GM21723 (cell line): ENCODE measurements around the gene SDR9C7.
"Not testable (repeated sequence)": the region's sequence is repeated elsewhere in the genome, so short reads cannot be mapped to it uniquely, and the experiment has no call there.

Source experiments
- ATAC-seq: cut with Tn5 transposase; IDR thresholded peaks from one replicate; pipeline ENCODE4 v1.9.1; 2021; ENCODE audit warnings: mild to moderate bottlenecking, moderate library complexity; ENCODE audit not compliant: unreplicated experiment

SDR9C7 gene

GRCh38 chr12:56933826-56934625, at the start of gene SDR9C7:
SDR9C7 (minus strand) TSS chr12:56934408; CDS start chr12:56934261, 147 bp downstream.
- ATAC-seq: no peak

- no peak for ATAC-seq
Measured at GRCh38 chr12:56983386-56983785, 49.2 kb upstream of the SDR9C7 start.

- not testable (repeated sequence) for ATAC-seq
Measured at GRCh38 chr12:56982578-56983236, 48.5 kb upstream of the SDR9C7 start.

GRCh38 chr12:56980941-56981530, 46.8 kb upstream of the SDR9C7 start:
- ATAC-seq: no peak

- ATAC-seq: no peak
Measured at GRCh38 chr12:56980268-56980667, 46.1 kb upstream of the SDR9C7 start.

GRCh38 chr12:56979628-56980027, 45.4 kb upstream of the SDR9C7 start:
- ATAC-seq: no peak

- ATAC-seq: no peak
Measured at GRCh38 chr12:56978397-56979138, 44.4 kb upstream of the SDR9C7 start.

GRCh38 chr12:56977361-56977760, 43.2 kb upstream of the SDR9C7 start:
- not testable (repeated sequence) for ATAC-seq

GRCh38 chr12:56974224-56974623, 40.0 kb upstream of the SDR9C7 start:
- not testable (repeated sequence) for ATAC-seq

- ATAC-seq: not testable (repeated sequence)
Measured at GRCh38 chr12:56968910-56969309, 34.7 kb upstream of the SDR9C7 start.

GRCh38 chr12:56965997-56966642, 31.9 kb upstream of the SDR9C7 start:
- not testable (repeated sequence) for ATAC-seq

- not testable (repeated sequence) for ATAC-seq
Measured at GRCh38 chr12:56965124-56965523, 30.9 kb upstream of the SDR9C7 start.

GRCh38 chr12:56963557-56963956, 29.3 kb upstream of the SDR9C7 start:
- ATAC-seq: not testable (repeated sequence)

- not testable (repeated sequence) for ATAC-seq
Measured at GRCh38 chr12:56962247-56962646, 28.0 kb upstream of the SDR9C7 start.

GRCh38 chr12:56958422-56958821, 24.2 kb upstream of the SDR9C7 start:
- no peak for ATAC-seq

- ATAC-seq: no peak
Measured at GRCh38 chr12:56957229-56958052, 23.2 kb upstream of the SDR9C7 start, which contains the start of gene RDH16. RDH16 (minus strand) TSS chr12:56957608; CDS start chr12:56957462, 146 bp downstream.

- no peak for ATAC-seq
Measured at GRCh38 chr12:56955631-56956256, 21.5 kb upstream of the SDR9C7 start.

GRCh38 chr12:56954958-56955355, 20.7 kb upstream of the SDR9C7 start:
- ATAC-seq: no peak
